Epithelial cell of proximal tubule (primary cell): Measurements from ENCODE around the gene NEGR1. TPM values are rescaled to one million over a fixed set of nuclear protein-coding genes. Genes with fewer than 3 reads are reported as not detected.
"Not testable (repeated sequence)": the region's sequence is repeated elsewhere in the genome, so short reads cannot be mapped to it uniquely, and the experiment has no call there.

Experiments
- DNase-seq: peaks from one replicate; pipeline ENCODE4 v3.0.0-alpha.2; 2011; ENCODE audit warnings: low read depth
- H3K4me3 ChIP-seq: 2 replicates; pipeline ENCODE4 v1.5.1; 2011; ENCODE audit warnings: low read depth, mild to moderate bottlenecking, low read length
- CTCF ChIP-seq: conservative IDR thresholded peaks from 2 replicates; pipeline ENCODE4 v1.5.1; 2012; ENCODE audit warnings: low read depth, mild to moderate bottlenecking, low read length
- total RNA-seq: library from RNA; depleted of rRNA; stranded (reverse); fragments of >200 nt; gene quantifications from 2 replicates; pipeline ENCODE4 v1.2.3, GENCODE V29; 2015

The NEGR1 gene
- total RNA-seq, 1 donor from 2014 or later: 3.1 TPM

GRCh38 chr1:71899881-71900280, 382.5 kb downstream of the NEGR1 start:
- no peak for DNase-seq
- TF ChIP-seq CTCF: no peak
- no peak overlapping the region for H3K4me3 ChIP-seq

GRCh38 chr1:71888166-71888565, 394.2 kb downstream of the NEGR1 start:
- not testable (repeated sequence) for DNase-seq, H3K4me3 ChIP-seq

- no peak for TF ChIP-seq CTCF
- DNase-seq: no peak
- H3K4me3 ChIP-seq: no peak overlapping the region
Measured at GRCh38 chr1:71885171-71885570, 397.2 kb downstream of the NEGR1 start.

GRCh38 chr1:71882637-71883036, 399.7 kb downstream of the NEGR1 start:
- H3K4me3 ChIP-seq: no peak overlapping the region
- TF ChIP-seq CTCF: no peak
- DNase-seq: no peak

- H3K4me3 ChIP-seq: no peak overlapping the region
- DNase-seq: no peak
- no peak for TF ChIP-seq CTCF
Measured at GRCh38 chr1:71882226-71882625, 400.1 kb downstream of the NEGR1 start.

- H3K4me3 ChIP-seq: no peak overlapping the region
- no peak for TF ChIP-seq CTCF
- DNase-seq: no peak
Measured at GRCh38 chr1:71881611-71882010, 400.7 kb downstream of the NEGR1 start.

- no peak for TF ChIP-seq CTCF
- no peak for DNase-seq
- no peak overlapping the region for H3K4me3 ChIP-seq
Measured at GRCh38 chr1:71869326-71869725, 413.0 kb downstream of the NEGR1 start.

- TF ChIP-seq CTCF: no peak
- no peak overlapping the region for H3K4me3 ChIP-seq
- DNase-seq: no peak
Measured at GRCh38 chr1:71862756-71863155, 419.6 kb downstream of the NEGR1 start.
